Endodermal cell (in vitro differentiated cells): ENCODE results near the gene SOCS2. TPM values are rescaled to one million over a fixed set of nuclear protein-coding genes. Genes with fewer than 3 reads are reported as not detected.

ENCODE experiments used
- DNase-seq: peaks from one replicate; pipeline ENCODE4 v3.0.0-alpha.2; 2017
- H3K27ac ChIP-seq: 2 replicates; pipeline ENCODE4 v1.5.1; 2013; ENCODE audit warnings: mild to moderate bottlenecking, low read depth, low read length, moderate library complexity
- H3K27me3 ChIP-seq: 2 replicates; pipeline ENCODE4 v1.6.1; 2013; ENCODE audit warnings: mild to moderate bottlenecking, low read length, moderate library complexity; ENCODE audit not compliant: insufficient read depth, control insufficient read depth, poor library complexity, severe bottlenecking
- H3K36me3 ChIP-seq: 2 replicates; pipeline ENCODE4 v1.7.0; 2013; ENCODE audit warnings: mild to moderate bottlenecking, low read length, moderate library complexity; ENCODE audit not compliant: control insufficient read depth, insufficient read depth
- H3K4me1 ChIP-seq: one replicate; pipeline ENCODE4 v1.7.0; 2013; ENCODE audit warnings: low read length; ENCODE audit not compliant: control insufficient read depth, insufficient read depth
- H3K4me3 ChIP-seq: 2 replicates; pipeline ENCODE4 v1.5.1; 2013; ENCODE audit warnings: mild to moderate bottlenecking, low read length, moderate library complexity
- H3K9ac ChIP-seq: 2 replicates; pipeline ENCODE4 v1.6.1; 2013; ENCODE audit warnings: mild to moderate bottlenecking, low read length, moderate library complexity; ENCODE audit not compliant: poor library complexity, severe bottlenecking; ENCODE audit errors: extremely low read depth
- H3K9me3 ChIP-seq: 2 replicates; pipeline ENCODE4 v1.6.1; 2013; ENCODE audit warnings: mild to moderate bottlenecking, low read length, moderate library complexity; ENCODE audit not compliant: control insufficient read depth
- H3K27ac Mint-ChIP-seq: 2 replicates; pipeline ENCODE4 v1.8.0; 2020; ENCODE audit warnings: mixed read lengths
- H3K27me3 Mint-ChIP-seq: 2 replicates; pipeline ENCODE4 v1.8.0; 2021; ENCODE audit warnings: mild to moderate bottlenecking, mixed read lengths; ENCODE audit not compliant: insufficient read depth
- H3K36me3 Mint-ChIP-seq: 2 replicates; pipeline ENCODE4 v1.8.0; 2020; ENCODE audit warnings: low read depth, mixed read lengths
- H3K4me1 Mint-ChIP-seq: 2 replicates; pipeline ENCODE4 v1.8.0; 2020; ENCODE audit warnings: mixed read lengths
- H3K4me3 Mint-ChIP-seq: 2 replicates; pipeline ENCODE4 v1.8.0; 2020; ENCODE audit warnings: mild to moderate bottlenecking, moderate library complexity, mixed read lengths
- H3K9me3 Mint-ChIP-seq: 2 replicates; pipeline ENCODE4 v1.8.0; 2020; ENCODE audit warnings: mild to moderate bottlenecking, mixed read lengths
- WGBS, 2 experiments: methylation state at CpG; one replicate each; pipeline versions ENCODE4 v1.1.5 to v1.1.7; 2013; ENCODE audit warnings: missing lambda C conversion rate in 2 of 2, mixed read lengths in 1 of 2; ENCODE audit not compliant: insufficient coverage in 1 of 2, insufficient read length in 1 of 2; 5-methylcytosine and 5-hydroxymethylcytosine counted together
- total RNA-seq, 2 donors: library from RNA; stranded (reverse); fragmentation: NEBNext Ultra II Directional in 1 of 2; extraction: Animal tissue kit (Norgen Biotek cat#: 25700) in 1 of 2; gene quantifications; 2 replicates in 1 of 2; 3 replicates in 1 of 2; pipeline ENCODE4 v1.2.1, GENCODE V29; 2021
- TF ChIP-seq, protein P1 (sequence below): fragments of 200-600 bp; sonication (generic); conservative IDR thresholded peaks from 2 replicates; pipeline ENCODE4 v1.5.0; 2021; ENCODE audit warnings: antibody characterized with exemption, mild to moderate bottlenecking

Gene SOCS2
- total RNA-seq, 2 donors from 2014 or later = 46.9 to 60.2 TPM

DNA sequence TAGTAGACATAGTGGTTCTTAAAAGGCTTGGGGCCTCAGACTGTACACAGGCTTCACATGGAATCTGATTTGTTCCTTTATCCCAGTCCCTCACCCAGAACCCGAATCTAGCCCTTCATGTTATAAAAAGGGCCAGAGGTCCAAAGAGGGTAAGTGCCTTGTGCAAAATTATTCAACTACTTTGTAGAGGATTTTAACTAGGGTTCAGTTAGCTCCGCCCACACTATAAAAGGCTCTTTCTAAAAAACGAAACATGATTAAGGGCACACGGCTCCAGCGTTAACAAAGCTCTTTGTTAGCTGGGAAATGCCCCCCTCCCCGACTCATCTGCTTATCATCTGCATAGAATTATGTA lies 3.2 kb upstream of the SOCS2 start:
- Histone ChIP-seq H3K27me3 (no peaks in the 10 kb centered on the region), H3K4me3 (peak overlapping the region; percentile 93), H3K27ac (no peak overlapping the region), H3K9me3 (no peaks in the 10 kb centered on the region), H3K36me3 (peaks cover 18% of the 10 kb centered on the region), H3K4me1 (no peaks in the 10 kb centered on the region), H3K9ac (no peak overlapping the region)
- WGBS, 2 experiments = 22% methylated on average over 5 to 6 of the region's 6 CpGs
- Mint-ChIP-seq H3K36me3 (peaks cover 27% of the 10 kb centered on the region), H3K27ac (no peak overlapping the region), H3K27me3 (peaks cover 4% of the 10 kb centered on the region), H3K9me3 (no peaks in the 10 kb centered on the region), H3K4me1 (peaks cover 20% of the 10 kb centered on the region), H3K4me3 (peak overlapping the region; percentile 92)
- TF ChIP-seq, protein P1, sequence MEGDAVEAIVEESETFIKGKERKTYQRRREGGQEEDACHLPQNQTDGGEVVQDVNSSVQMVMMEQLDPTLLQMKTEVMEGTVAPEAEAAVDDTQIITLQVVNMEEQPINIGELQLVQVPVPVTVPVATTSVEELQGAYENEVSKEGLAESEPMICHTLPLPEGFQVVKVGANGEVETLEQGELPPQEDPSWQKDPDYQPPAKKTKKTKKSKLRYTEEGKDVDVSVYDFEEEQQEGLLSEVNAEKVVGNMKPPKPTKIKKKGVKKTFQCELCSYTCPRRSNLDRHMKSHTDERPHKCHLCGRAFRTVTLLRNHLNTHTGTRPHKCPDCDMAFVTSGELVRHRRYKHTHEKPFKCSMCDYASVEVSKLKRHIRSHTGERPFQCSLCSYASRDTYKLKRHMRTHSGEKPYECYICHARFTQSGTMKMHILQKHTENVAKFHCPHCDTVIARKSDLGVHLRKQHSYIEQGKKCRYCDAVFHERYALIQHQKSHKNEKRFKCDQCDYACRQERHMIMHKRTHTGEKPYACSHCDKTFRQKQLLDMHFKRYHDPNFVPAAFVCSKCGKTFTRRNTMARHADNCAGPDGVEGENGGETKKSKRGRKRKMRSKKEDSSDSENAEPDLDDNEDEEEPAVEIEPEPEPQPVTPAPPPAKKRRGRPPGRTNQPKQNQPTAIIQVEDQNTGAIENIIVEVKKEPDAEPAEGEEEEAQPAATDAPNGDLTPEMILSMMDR = no peak
- DNase-seq = no peak

DNA sequence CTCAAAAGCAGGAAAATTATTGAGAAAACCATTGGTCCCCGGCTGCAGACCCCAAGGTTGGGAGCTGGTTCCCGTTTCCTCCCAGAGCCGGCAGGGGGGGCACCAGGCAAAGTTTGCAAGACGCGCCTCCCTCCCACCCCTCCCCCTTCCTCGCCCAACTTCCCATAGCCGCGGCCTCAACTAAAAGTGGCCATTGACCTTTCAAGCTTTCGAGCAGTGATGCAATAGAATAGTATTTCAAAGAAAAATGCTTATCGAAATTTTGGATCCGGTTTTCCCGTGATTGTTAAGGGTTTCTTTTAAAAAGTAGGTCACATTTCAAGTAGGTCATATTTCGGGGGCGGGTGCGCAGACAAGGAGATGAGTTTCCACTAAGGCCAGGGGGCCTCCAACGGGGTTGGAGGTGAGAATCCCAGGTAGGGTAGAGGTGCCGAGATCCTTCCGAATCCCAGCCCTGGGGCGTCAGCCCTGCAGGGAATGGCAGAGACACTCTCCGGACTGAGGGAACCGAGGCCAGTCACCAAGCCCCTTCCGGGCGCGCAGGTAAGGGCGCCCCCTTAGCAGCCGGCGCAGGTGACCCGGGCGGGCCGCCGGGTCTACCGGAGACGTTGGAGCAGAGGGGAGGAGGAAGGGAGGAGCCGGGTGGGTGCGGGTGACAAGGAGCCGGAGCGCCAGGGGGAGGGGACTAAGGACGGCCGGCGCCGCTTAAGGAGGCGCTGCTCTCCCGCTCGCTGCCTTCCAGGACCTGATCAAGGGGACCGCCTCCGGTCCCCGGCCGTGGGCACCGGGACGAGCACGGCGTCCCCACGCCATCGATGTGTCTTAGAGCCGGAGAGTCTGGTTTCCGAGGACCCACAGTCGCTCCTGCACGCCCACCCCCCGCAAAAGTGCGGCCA lies 2.6 kb upstream of the SOCS2 start:
- Histone ChIP-seq H3K36me3 (peaks cover 22% of the 10 kb centered on the region), H3K27ac (peak overlapping the region; percentile 57), H3K27me3 (no peaks in the 10 kb centered on the region), H3K4me3 (peak overlapping the region; percentile 93), H3K9me3 (no peaks in the 10 kb centered on the region), H3K9ac (peak overlapping the region; percentile 87), H3K4me1 (no peaks in the 10 kb centered on the region)
- peaks cover 17% of the 10 kb centered on the region for H3K4me1 Mint-ChIP-seq
- peaks cover 5% of the 10 kb centered on the region for H3K27me3 Mint-ChIP-seq
- peak overlapping the region; percentile 98 for H3K27ac Mint-ChIP-seq
- WGBS, 2 experiments = 0% methylated on average over 22 to 60 of the region's 60 CpGs
- DNase-seq = peak; percentile 98
- TF ChIP-seq, protein P1 = peak; percentile 88
- no peaks in the 10 kb centered on the region for H3K9me3 Mint-ChIP-seq
- peaks cover 28% of the 10 kb centered on the region for H3K36me3 Mint-ChIP-seq
- peak overlapping the region; percentile 92 for H3K4me3 Mint-ChIP-seq

DNA sequence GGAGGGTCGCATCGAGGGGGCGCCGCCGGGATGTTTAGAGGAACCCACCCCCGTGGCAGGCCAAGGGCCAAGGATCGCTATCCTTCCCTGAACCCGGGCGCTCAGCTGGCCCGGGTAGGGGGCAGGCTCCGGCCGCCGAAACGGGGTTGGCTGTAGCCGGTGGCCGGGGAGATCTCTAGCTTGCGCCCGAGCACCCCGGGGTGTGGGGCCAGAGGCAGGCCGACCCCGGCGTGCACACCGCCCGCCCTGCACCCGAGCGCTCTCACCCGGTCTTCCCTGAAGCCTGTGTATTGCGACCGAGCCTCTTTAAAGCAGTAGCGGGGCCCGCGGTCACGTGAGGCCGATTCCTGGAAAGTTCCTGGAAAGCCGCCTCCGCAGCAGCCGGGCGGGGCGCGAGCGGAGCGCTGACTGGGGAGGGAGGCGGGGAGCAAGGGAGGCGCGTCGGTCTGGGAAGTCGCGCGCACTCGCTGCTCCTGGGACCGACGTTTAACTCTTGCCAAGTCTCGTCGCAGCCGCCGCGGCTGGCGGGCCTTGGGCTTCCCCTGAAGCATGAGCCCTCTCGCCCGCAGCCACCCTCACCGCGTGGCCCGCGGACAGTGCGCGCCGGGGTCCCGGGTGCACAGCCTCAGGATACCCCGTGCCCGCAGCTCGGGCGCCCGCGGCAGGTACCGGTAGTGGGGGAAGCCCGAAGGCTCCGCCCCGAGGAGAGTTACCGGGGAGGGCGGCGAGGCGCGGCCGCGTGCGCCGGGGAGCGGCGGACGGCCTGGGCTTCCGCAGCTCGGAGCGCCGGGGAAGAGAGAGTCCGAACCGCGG lies 1.7 kb upstream of the SOCS2 start:
- H3K27ac Mint-ChIP-seq = peak overlapping the region; percentile 98

More for the DNA sequence above, 1.7 kb upstream of the SOCS2 start:
- Histone ChIP-seq H3K9ac (peak overlapping the region; percentile 87), H3K4me1 (peaks cover 4% of the 10 kb centered on the region), H3K27ac (peak overlapping the region; percentile 57), H3K36me3 (peaks cover 22% of the 10 kb centered on the region), H3K9me3 (no peaks in the 10 kb centered on the region), H3K27me3 (no peaks in the 10 kb centered on the region), H3K4me3 (peak overlapping the region; percentile 93)
- H3K4me3 Mint-ChIP-seq = peak overlapping the region; percentile 92
- TF ChIP-seq, protein P1 = no peak
- peak; percentile 97 for DNase-seq
- peaks cover 29% of the 10 kb centered on the region for H3K36me3 Mint-ChIP-seq
- peaks cover 19% of the 10 kb centered on the region for H3K4me1 Mint-ChIP-seq
- no peaks in the 10 kb centered on the region for H3K9me3 Mint-ChIP-seq
- H3K27me3 Mint-ChIP-seq = peaks cover 6% of the 10 kb centered on the region
- 0% methylated on average over 39 to 97 of the region's 97 CpGs for WGBS, 2 experiments
